ENCODE measurements around the gene IL1RAPL1.

DNA sequence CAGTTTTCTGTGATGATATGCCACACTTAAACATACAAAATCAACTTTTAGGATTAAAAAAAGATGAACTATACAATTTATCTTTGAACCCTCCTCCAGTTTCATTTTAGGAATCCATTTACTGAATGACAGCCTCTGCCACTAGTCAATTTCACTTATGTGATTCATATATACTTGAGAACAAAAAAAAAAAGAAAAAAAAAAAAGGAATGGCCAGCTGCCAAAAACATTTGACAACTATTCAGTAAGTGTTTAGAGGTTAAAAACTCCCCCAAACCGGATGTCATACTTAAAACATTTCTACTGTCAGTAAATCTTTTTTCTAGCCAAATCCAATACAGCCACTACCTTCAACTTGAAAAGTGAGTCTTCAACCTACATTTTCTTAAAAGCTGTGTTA, 1361.4 kb downstream of the IL1RAPL1 start:
- TF ChIP-seq, protein P1, sequence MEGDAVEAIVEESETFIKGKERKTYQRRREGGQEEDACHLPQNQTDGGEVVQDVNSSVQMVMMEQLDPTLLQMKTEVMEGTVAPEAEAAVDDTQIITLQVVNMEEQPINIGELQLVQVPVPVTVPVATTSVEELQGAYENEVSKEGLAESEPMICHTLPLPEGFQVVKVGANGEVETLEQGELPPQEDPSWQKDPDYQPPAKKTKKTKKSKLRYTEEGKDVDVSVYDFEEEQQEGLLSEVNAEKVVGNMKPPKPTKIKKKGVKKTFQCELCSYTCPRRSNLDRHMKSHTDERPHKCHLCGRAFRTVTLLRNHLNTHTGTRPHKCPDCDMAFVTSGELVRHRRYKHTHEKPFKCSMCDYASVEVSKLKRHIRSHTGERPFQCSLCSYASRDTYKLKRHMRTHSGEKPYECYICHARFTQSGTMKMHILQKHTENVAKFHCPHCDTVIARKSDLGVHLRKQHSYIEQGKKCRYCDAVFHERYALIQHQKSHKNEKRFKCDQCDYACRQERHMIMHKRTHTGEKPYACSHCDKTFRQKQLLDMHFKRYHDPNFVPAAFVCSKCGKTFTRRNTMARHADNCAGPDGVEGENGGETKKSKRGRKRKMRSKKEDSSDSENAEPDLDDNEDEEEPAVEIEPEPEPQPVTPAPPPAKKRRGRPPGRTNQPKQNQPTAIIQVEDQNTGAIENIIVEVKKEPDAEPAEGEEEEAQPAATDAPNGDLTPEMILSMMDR (conservative IDR thresholded peaks at IDR 0.05; ENCODE audit: low read depth in 2 of 2): no peak
- no peak for TF ChIP-seq EZH2 (IDR thresholded peaks at IDR 0.05; ENCODE audit: low read depth, unreplicated experiment)
- TF ChIP-seq POLR2AphosphoS5 (IDR thresholded peaks at IDR 0.05; ENCODE audit: low read depth): no peak
- TF ChIP-seq ZNF331 (CRISPR knock-in tag; IDR thresholded peaks at IDR 0.05; ENCODE audit: low read depth): no peak
- no peak for TF ChIP-seq JUNB (IDR thresholded peaks at IDR 0.05; ENCODE audit: unreplicated experiment)
- no peak for TF ChIP-seq EZH2phosphoT487 (IDR thresholded peaks at IDR 0.05; ENCODE audit: unreplicated experiment)

All from GM23338 (cell line).